RPMI7951 (cell line): Measurements from ENCODE around the gene ZBTB33. TPM values are rescaled to one million over a fixed set of nuclear protein-coding genes. Genes with fewer than 3 reads are reported as not detected.
A peak's percentile ranks its signal among the peaks of the same experiment; 100 is the strongest.

Source experiments
- DNase-seq: peaks from one replicate; pipeline ENCODE4 v3.0.0-alpha.2; 2012; ENCODE audit warnings: low read depth
- total RNA-seq: library from RNA; depleted of rRNA; stranded (reverse); fragments of >200 nt; shearing (Covaris generic); gene quantifications from 2 replicates; pipeline ENCODE4 v1.2.3, GENCODE V29; 2014; rRNA removed

The ZBTB33 gene
- total RNA-seq, 1 experiment from 2014 or later, result 16.8 TPM

DNA sequence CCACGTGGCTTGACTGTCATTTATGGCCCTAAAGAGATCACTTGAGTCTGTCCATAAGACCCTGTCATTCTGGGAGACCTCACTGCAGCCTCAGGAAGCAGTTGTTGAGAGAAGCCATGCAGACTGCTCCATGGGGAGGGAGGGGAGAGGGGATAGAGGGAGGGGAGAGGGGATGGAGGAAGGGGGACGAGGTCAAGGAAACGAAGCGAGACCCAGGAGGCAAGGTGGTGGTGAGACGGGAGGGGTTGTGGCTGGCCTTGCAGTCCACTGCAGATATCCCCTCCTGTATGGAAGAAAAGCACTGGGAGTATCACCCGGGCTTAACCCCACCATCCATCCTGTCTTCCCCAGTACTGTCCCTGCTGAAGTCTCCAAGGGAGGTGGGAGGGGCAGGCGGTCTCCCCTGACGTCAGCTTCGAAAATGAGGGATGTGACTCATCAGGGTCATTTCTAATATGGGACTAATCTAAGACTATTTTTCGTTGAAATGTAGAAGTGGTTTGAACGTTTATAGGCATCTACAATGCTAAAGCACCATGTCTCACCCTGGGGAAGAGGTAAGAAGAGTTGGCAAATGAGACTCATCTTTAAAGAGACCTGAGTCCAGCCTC is 55.0 kb downstream of the ZBTB33 start:
- DNase-seq, result peak; percentile 23

DNA sequence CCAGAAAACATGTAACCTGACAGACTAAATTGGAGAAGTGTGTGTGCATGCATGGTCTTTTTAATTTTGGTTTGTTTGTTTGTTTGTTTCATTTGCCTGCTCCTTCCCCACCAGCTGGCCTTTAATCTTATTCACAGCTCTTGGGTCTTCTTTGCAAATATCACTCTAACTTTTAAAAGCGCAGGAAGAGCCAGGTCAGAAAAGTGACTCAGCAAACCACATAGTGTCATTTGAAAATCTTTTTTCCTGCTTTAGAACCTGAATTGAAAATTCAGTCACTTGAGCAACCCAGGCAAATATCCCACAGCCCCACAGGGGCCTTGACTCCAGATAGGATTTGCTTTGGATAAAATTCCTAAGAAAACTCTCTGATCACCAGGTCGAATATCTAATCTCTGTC is 56.0 kb downstream of the ZBTB33 start:
- peak; percentile 11 for DNase-seq

Other genes with a start within 250 kb of the ZBTB33 start
- 0.24 TPM in 1 of 2 replicates, not detected in the other for gene RHOXF2B, start 173.1 kb upstream of the ZBTB33 start, total RNA-seq
- not detected in 2 replicates for gene RHOXF1, start 134.9 kb upstream of the ZBTB33 start, total RNA-seq
- 0.29 TPM in 1 of 2 replicates, not detected in the other for gene RHOXF2, start 92.2 kb upstream of the ZBTB33 start, total RNA-seq
- gene TMEM255A, start 60.6 kb downstream of the ZBTB33 start, total RNA-seq, result 0.24 and 0.29 TPM in 2 replicates
- gene ATP1B4, start 111.3 kb downstream of the ZBTB33 start, total RNA-seq, result not detected in 2 replicates
- 118 and 142 TPM in 2 replicates for gene LAMP2, start 218.5 kb downstream of the ZBTB33 start, total RNA-seq